Measurements from ENCODE around the gene GAB3. TPM values are rescaled to one million over a fixed set of nuclear protein-coding genes. Genes with fewer than 3 reads are reported as not detected.

GAB3 gene
- total RNA-seq, 1 experiment from 2014 or later: 0.72 TPM

DNA sequence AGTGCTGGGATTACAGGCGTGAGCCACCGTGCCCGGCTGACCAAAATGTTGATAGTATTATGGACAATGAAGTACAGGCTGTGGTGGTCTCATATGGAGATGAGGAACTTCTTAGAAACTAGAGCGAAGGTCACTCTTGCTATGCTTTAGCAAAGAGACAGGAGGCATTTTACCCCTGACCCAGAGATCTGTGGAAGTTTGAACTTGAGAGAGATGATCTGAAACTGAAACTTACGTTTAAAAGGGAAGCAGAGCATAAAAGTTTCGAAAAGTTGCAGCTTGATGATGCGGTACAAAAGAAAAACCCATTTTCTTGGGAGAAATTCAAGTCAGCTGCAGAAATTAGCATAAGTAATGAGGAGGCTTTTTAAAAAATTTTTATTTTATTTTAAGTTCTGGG lies 89.0 kb downstream of the GAB3 start:
- ChIA-PET POLR2A (no interaction called here), CTCF (no interaction called here)
- Mint-ChIP-seq H3K9me3 (peaks cover 34% of the 10 kb centered on the region), H3K4me3 (no peak overlapping the region), H3K27me3 (ENCODE audit: low read depth) (no peaks in the 10 kb centered on the region), H3K27ac (no peak overlapping the region), H3K36me3 (0 out of 2 replicates have a peak, but pooled peaks cover 2% of the 10 kb centered on the region), H3K4me1 (no peaks in the 10 kb centered on the region)
- DNase-seq (ENCODE audit: low spot score): no peak
- ATAC-seq: no peak
- no peak for TF ChIP-seq ZNF671 (CRISPR knock-in tag; IDR thresholded peaks at IDR 0.05)
- TF ChIP-seq, protein P1, sequence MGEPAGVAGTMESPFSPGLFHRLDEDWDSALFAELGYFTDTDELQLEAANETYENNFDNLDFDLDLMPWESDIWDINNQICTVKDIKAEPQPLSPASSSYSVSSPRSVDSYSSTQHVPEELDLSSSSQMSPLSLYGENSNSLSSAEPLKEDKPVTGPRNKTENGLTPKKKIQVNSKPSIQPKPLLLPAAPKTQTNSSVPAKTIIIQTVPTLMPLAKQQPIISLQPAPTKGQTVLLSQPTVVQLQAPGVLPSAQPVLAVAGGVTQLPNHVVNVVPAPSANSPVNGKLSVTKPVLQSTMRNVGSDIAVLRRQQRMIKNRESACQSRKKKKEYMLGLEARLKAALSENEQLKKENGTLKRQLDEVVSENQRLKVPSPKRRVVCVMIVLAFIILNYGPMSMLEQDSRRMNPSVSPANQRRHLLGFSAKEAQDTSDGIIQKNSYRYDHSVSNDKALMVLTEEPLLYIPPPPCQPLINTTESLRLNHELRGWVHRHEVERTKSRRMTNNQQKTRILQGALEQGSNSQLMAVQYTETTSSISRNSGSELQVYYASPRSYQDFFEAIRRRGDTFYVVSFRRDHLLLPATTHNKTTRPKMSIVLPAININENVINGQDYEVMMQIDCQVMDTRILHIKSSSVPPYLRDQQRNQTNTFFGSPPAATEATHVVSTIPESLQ (CRISPR knock-in tag; IDR thresholded peaks at IDR 0.05): no peak
- TF ChIP-seq, protein P2, sequence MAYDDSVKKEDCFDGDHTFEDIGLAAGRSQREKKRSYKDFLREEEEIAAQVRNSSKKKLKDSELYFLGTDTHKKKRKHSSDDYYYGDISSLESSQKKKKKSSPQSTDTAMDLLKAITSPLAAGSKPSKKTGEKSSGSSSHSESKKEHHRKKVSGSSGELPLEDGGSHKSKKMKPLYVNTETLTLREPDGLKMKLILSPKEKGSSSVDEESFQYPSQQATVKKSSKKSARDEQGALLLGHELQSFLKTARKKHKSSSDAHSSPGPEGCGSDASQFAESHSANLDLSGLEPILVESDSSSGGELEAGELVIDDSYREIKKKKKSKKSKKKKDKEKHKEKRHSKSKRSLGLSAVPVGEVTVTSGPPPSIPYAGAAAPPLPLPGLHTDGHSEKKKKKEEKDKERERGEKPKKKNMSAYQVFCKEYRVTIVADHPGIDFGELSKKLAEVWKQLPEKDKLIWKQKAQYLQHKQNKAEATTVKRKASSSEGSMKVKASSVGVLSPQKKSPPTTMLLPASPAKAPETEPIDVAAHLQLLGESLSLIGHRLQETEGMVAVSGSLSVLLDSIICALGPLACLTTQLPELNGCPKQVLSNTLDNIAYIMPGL (CRISPR knock-in tag; IDR thresholded peaks at IDR 0.05): no peak
- no peak for TF ChIP-seq GTF2I (CRISPR knock-in tag; conservative IDR thresholded peaks at IDR 0.05)
- no peak for TF ChIP-seq ZNF317 (CRISPR knock-in tag; IDR thresholded peaks at IDR 0.05; ENCODE audit: borderline replicate concordance, low read depth)
- TF ChIP-seq, protein P3, sequence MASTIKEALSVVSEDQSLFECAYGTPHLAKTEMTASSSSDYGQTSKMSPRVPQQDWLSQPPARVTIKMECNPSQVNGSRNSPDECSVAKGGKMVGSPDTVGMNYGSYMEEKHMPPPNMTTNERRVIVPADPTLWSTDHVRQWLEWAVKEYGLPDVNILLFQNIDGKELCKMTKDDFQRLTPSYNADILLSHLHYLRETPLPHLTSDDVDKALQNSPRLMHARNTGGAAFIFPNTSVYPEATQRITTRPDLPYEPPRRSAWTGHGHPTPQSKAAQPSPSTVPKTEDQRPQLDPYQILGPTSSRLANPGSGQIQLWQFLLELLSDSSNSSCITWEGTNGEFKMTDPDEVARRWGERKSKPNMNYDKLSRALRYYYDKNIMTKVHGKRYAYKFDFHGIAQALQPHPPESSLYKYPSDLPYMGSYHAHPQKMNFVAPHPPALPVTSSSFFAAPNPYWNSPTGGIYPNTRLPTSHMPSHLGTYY (CRISPR knock-in tag; IDR thresholded peaks at IDR 0.05): no peak
- no peak for TF ChIP-seq NR2C2 (CRISPR knock-in tag; IDR thresholded peaks at IDR 0.05)

- Mint-ChIP-seq H3K36me3 (0 out of 2 replicates have a peak, but pooled peaks cover 2% of the 10 kb centered on the region), H3K4me3 (no peak overlapping the region), H3K9me3 (peaks cover 34% of the 10 kb centered on the region), H3K4me1 (no peaks in the 10 kb centered on the region), H3K27ac (no peak overlapping the region), H3K27me3 (ENCODE audit: low read depth) (no peaks in the 10 kb centered on the region)
- TF ChIP-seq ATF3 (CRISPR knock-in tag; conservative IDR thresholded peaks at IDR 0.05) (no peak), ETV6 (CRISPR knock-in tag; IDR thresholded peaks at IDR 0.05) (no peak), NR2C2 (CRISPR knock-in tag; IDR thresholded peaks at IDR 0.05) (no peak), TP53 (CRISPR knock-in tag; IDR thresholded peaks at IDR 0.05) (no peak), RORB (CRISPR knock-in tag; IDR thresholded peaks at IDR 0.05) (no peak), CREB1 (CRISPR knock-in tag; IDR thresholded peaks at IDR 0.05) (no peak), ZNF425 (CRISPR knock-in tag; conservative IDR thresholded peaks at IDR 0.05) (no peak), ZNF416 (CRISPR knock-in tag; IDR thresholded peaks at IDR 0.05) (no peak)
- TF ChIP-seq, protein P4, sequence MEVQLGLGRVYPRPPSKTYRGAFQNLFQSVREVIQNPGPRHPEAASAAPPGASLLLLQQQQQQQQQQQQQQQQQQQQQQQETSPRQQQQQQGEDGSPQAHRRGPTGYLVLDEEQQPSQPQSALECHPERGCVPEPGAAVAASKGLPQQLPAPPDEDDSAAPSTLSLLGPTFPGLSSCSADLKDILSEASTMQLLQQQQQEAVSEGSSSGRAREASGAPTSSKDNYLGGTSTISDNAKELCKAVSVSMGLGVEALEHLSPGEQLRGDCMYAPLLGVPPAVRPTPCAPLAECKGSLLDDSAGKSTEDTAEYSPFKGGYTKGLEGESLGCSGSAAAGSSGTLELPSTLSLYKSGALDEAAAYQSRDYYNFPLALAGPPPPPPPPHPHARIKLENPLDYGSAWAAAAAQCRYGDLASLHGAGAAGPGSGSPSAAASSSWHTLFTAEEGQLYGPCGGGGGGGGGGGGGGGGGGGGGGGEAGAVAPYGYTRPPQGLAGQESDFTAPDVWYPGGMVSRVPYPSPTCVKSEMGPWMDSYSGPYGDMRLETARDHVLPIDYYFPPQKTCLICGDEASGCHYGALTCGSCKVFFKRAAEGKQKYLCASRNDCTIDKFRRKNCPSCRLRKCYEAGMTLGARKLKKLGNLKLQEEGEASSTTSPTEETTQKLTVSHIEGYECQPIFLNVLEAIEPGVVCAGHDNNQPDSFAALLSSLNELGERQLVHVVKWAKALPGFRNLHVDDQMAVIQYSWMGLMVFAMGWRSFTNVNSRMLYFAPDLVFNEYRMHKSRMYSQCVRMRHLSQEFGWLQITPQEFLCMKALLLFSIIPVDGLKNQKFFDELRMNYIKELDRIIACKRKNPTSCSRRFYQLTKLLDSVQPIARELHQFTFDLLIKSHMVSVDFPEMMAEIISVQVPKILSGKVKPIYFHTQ (CRISPR knock-in tag; IDR thresholded peaks at IDR 0.05): no peak
- TF ChIP-seq, protein P5, sequence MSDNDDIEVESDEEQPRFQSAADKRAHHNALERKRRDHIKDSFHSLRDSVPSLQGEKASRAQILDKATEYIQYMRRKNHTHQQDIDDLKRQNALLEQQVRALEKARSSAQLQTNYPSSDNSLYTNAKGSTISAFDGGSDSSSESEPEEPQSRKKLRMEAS (CRISPR knock-in tag; IDR thresholded peaks at IDR 0.05): no peak
- no peak for DNase-seq (ENCODE audit: low spot score)
- CTCF ChIA-PET: no interaction called here
- ATAC-seq: no peak
- POLR2A ChIA-PET: no interaction called here
Observed at GRCh38 chrX:154661170-154661569, 89.7 kb downstream of the GAB3 start.

Measured in WTC11 (cell line).